H1 (cell line): Measurements from ENCODE around the gene SMTNL1.

Experiments used
- ATF3 ChIP-seq: IDR thresholded peaks from 2 replicates; pipeline ENCODE4 v1.6.1; 2011; ENCODE audit warnings: low read depth, mild to moderate bottlenecking, low read length; ENCODE audit not compliant: insufficient read depth
- CBX5 ChIP-seq: fragments of 300-800, 300-1000 bp; sonication (generic); IDR thresholded peaks from 2 replicates; pipeline ENCODE4 v1.7.1; 2016; ENCODE audit warnings: antibody characterized with exemption, low read length, low read depth
- CEBPB ChIP-seq: IDR thresholded peaks from 2 replicates; pipeline ENCODE4 v1.6.1; 2012; ENCODE audit warnings: low read depth, low read length
- CHD1 ChIP-seq: IDR thresholded peaks from 2 replicates; pipeline ENCODE4 v1.6.1; 2012; ENCODE audit warnings: low read depth, low read length, improper control_type of control experiment
- CTBP2 ChIP-seq: IDR thresholded peaks from 2 replicates; pipeline ENCODE4 v1.7.0; 2011; ENCODE audit warnings: borderline replicate concordance, mild to moderate bottlenecking, moderate library complexity, mixed read lengths, low read length; ENCODE audit not compliant: insufficient read depth, insufficient read length
- CTCF ChIP-seq, 3 experiments: IDR thresholded peaks; 1 replicate in 2 of 3; 2 replicates in 1 of 3; pipeline versions ENCODE4 v1.5.1 to v1.6.1; 2011; ENCODE audit warnings: low read length in 3 of 3, mild to moderate bottlenecking in 3 of 3, inconsistent platforms in 2 of 3, low read depth in 1 of 3, moderate library complexity in 1 of 3; ENCODE audit not compliant: insufficient read depth in 1 of 3; ENCODE audit errors: control extremely low read depth in 1 of 3
- E2F6 ChIP-seq: IDR thresholded peaks from 2 replicates; pipeline ENCODE4 v1.6.1; 2012; ENCODE audit warnings: inconsistent platforms
- JUND ChIP-seq: IDR thresholded peaks from 2 replicates; pipeline ENCODE4 v1.6.1; 2011; ENCODE audit warnings: mild to moderate bottlenecking, improper control_type of control experiment, low read length
- POLR2A ChIP-seq, 2 experiments: IDR thresholded peaks; 1 replicate in 1 of 2; 2 replicates in 1 of 2; pipeline ENCODE4 v1.6.1; 2011; ENCODE audit warnings: low read depth in 2 of 2, low read length in 2 of 2, mild to moderate bottlenecking in 2 of 2; ENCODE audit errors: control extremely low read depth in 1 of 2
- POLR2AphosphoS5 ChIP-seq: IDR thresholded peaks from 2 replicates; pipeline ENCODE4 v1.6.1; 2011; ENCODE audit warnings: low read depth, low read length
- RNF2 ChIP-seq: fragments of 200-900, 300-1000 bp; sonication (generic); IDR thresholded peaks from 2 replicates; pipeline ENCODE4 v1.7.1; 2016; ENCODE audit warnings: borderline replicate concordance, low read depth, mild to moderate bottlenecking, antibody characterized with exemption, low read length; ENCODE audit not compliant: poor library complexity, severe bottlenecking; ENCODE audit errors: missing control alignments
- SRF ChIP-seq: IDR thresholded peaks from 2 replicates; pipeline ENCODE4 v1.6.1; 2011; ENCODE audit warnings: mild to moderate bottlenecking, low read depth, low read length, moderate library complexity
- SUZ12 ChIP-seq: fragments of 200-600 bp; sonication (generic); IDR thresholded peaks from 2 replicates; pipeline ENCODE4 v1.6.1; 2012; ENCODE audit warnings: mild to moderate bottlenecking, inconsistent platforms, low read length, moderate library complexity, mixed read lengths
- USF2 ChIP-seq: IDR thresholded peaks from 2 replicates; pipeline ENCODE4 v1.6.1; 2011; ENCODE audit warnings: low read length, improper control_type of control experiment

GRCh38 chr11:57530215-57530595, 7.2 kb upstream of the SMTNL1 start:
- no peak for TF ChIP-seq CBX5
- TF ChIP-seq CTCF (IDR thresholded peaks at IDR 0.05; ENCODE audit: control extremely low read depth in 1 of 3, insufficient read depth in 1 of 3, low read depth in 1 of 3, low read length in 3 of 3): no peak
- TF ChIP-seq CHD1: no peak
- TF ChIP-seq E2F6: no peak
- TF ChIP-seq CEBPB: no peak
- no peak for TF ChIP-seq USF2
- TF ChIP-seq POLR2AphosphoS5: no peak
- TF ChIP-seq POLR2A (IDR thresholded peaks at IDR 0.05; ENCODE audit: control extremely low read depth in 1 of 2, low read depth in 2 of 2, low read length in 2 of 2): no peak
- TF ChIP-seq SUZ12: no peak
- no peak for TF ChIP-seq JUND
- no peak for TF ChIP-seq SRF
- TF ChIP-seq ATF3: no peak
- no peak for TF ChIP-seq RNF2
- no peak for TF ChIP-seq CTBP2
